AG09319 (cell line): Measurements from ENCODE around the gene SOCS1.

Experiments used
- DNase-seq: peaks from one replicate; pipeline ENCODE4 v3.0.0-alpha.2; 2010; ENCODE audit warnings: low read depth; ENCODE audit errors: extremely low read depth
- CTCF ChIP-seq: IDR thresholded peaks from 2 replicates; pipeline ENCODE4 v1.5.1; 2011; ENCODE audit warnings: low read depth, mild to moderate bottlenecking, inconsistent platforms, low read length, moderate library complexity

Gene SOCS1

GRCh38 chr16:11217651-11218603 lies 38.1 kb downstream of the SOCS1 start:
- TF ChIP-seq CTCF = no peak
- no peak for DNase-seq

- DNase-seq = no peak
- TF ChIP-seq CTCF = no peak
These were observed 40.0 kb downstream of the SOCS1 start for GRCh38 chr16:11215935-11216556.

GRCh38 chr16:11213799-11214198 lies 42.2 kb downstream of the SOCS1 start:
- TF ChIP-seq CTCF = no peak
- no peak for DNase-seq

- no peak for DNase-seq
- no peak for TF ChIP-seq CTCF
These were observed 42.6 kb downstream of the SOCS1 start for GRCh38 chr16:11213373-11213772.

GRCh38 chr16:11212798-11213196 lies 43.2 kb downstream of the SOCS1 start:
- no peak for DNase-seq
- TF ChIP-seq CTCF = no peak

- no peak for TF ChIP-seq CTCF
- DNase-seq = no peak
These were observed 43.8 kb downstream of the SOCS1 start for GRCh38 chr16:11211977-11212797.
